Measurements from ENCODE around the gene UQCRC2.
"Not testable (repeated sequence)": the region's sequence is repeated elsewhere in the genome, so short reads cannot be mapped to it uniquely, and the experiment has no call there.

UQCRC2 gene

GRCh38 chr16:22001591-22001990 is 48.4 kb downstream of the UQCRC2 start:
- CTCF ChIA-PET, result interaction anchor here (0.7 to 13.7 kb wide), 18 partner anchors 10 to 305 kb away, joined by 3 to 181 read pairs (median 4); partner anchors contain the start of gene VWA3A
- Histone ChIP-seq H3K4me3 (ENCODE audit: control insufficient read depth in 1 of 7, extremely low read depth in 1 of 7, insufficient read depth in 4 of 7, low read depth in 2 of 7, low read length in 6 of 7) (no peak overlapping the region), H3K36me3 (ENCODE audit: control insufficient read depth in 4 of 4, insufficient read depth in 4 of 4, low read length in 3 of 4) (no peaks in the 10 kb centered on the region), H3K9me3 (ENCODE audit: control extremely low read depth in 1 of 5, control insufficient read depth in 4 of 5, insufficient read depth in 2 of 5, low read depth in 1 of 5, low read length in 4 of 5) (no peaks in the 10 kb centered on the region), H3K4me1 (ENCODE audit: control extremely low read depth in 1 of 4, control insufficient read depth in 4 of 4, insufficient read depth in 4 of 4, low read length in 3 of 4) (peaks cover 5 to 16% (median 8%) of the 10 kb centered on the region in 4 experiments), H3K27ac (ENCODE audit: insufficient read depth in 1 of 2, low read depth in 1 of 2, low read length in 2 of 2, poor library complexity in 1 of 2, severe bottlenecking in 2 of 2) (no peak overlapping the region), H3K27me3 (replicated peaks in 2 of 5; ENCODE audit: control insufficient read depth in 4 of 5, insufficient read depth in 5 of 5, low read length in 4 of 5) (peaks cover 0 to 2% (median 0%) of the 10 kb centered on the region in 5 experiments)
- DNase-seq, result no peak
- no CpG with 5 or more reads among the region's 1 CpG for WGBS (ENCODE audit: insufficient coverage)
- POLR2A ChIA-PET, result no interaction called here

GRCh38 chr16:22002047-22002446 is 48.9 kb downstream of the UQCRC2 start:
- H3K4me3 ChIP-seq (ENCODE audit: control insufficient read depth in 1 of 7, extremely low read depth in 1 of 7, insufficient read depth in 4 of 7, low read depth in 2 of 7, low read length in 6 of 7); H3K27me3 ChIP-seq (replicated peaks in 2 of 5; ENCODE audit: control insufficient read depth in 4 of 5, insufficient read depth in 5 of 5, low read length in 4 of 5); H3K9me3 ChIP-seq (ENCODE audit: control extremely low read depth in 1 of 5, control insufficient read depth in 4 of 5, insufficient read depth in 2 of 5, low read depth in 1 of 5, low read length in 4 of 5); H3K27ac ChIP-seq (ENCODE audit: insufficient read depth in 1 of 2, low read depth in 1 of 2, low read length in 2 of 2, poor library complexity in 1 of 2, severe bottlenecking in 2 of 2); DNase-seq; POLR2A ChIA-PET; H3K36me3 ChIP-seq (ENCODE audit: control insufficient read depth in 4 of 4, insufficient read depth in 4 of 4, low read length in 3 of 4): not testable (repeated sequence)
- no CpG with 5 or more reads among the region's 1 CpG for WGBS (ENCODE audit: insufficient coverage)
- H3K4me1 ChIP-seq (ENCODE audit: control extremely low read depth in 1 of 4, control insufficient read depth in 4 of 4, insufficient read depth in 4 of 4, low read length in 3 of 4), result peaks cover 9 to 21% (median 12%) of the 10 kb centered on the region in 4 experiments
- CTCF ChIA-PET, result interaction anchor here (0.7 to 13.7 kb wide), 18 partner anchors 10 to 304 kb away, joined by 3 to 181 read pairs (median 4); partner anchors contain the start of gene VWA3A

- no peaks in the 10 kb centered on the region for H3K9me3 ChIP-seq (ENCODE audit: control extremely low read depth in 1 of 5, control insufficient read depth in 4 of 5, insufficient read depth in 2 of 5, low read depth in 1 of 5, low read length in 4 of 5)
- 96% methylated on average over 3 of the region's 4 CpGs for WGBS (ENCODE audit: insufficient coverage)
- H3K4me1 ChIP-seq (ENCODE audit: control extremely low read depth in 1 of 4, control insufficient read depth in 4 of 4, insufficient read depth in 4 of 4, low read length in 3 of 4), result peaks cover 4 to 17% (median 10%) of the 10 kb centered on the region in 4 experiments
- no peak overlapping the region for H3K4me3 ChIP-seq (ENCODE audit: control insufficient read depth in 1 of 7, extremely low read depth in 1 of 7, insufficient read depth in 4 of 7, low read depth in 2 of 7, low read length in 6 of 7)
- ChIA-PET CTCF (interaction anchor here (1.0 to 13.7 kb wide), 5 partner anchors 69 to 186 kb away, joined by 4 to 181 read pairs (median 9); no protein-coding TSS in a partner anchor), POLR2A (no interaction called here)
- peaks cover 0 to 2% (median 0%) of the 10 kb centered on the region in 5 experiments for H3K27me3 ChIP-seq (replicated peaks in 2 of 5; ENCODE audit: control insufficient read depth in 4 of 5, insufficient read depth in 5 of 5, low read length in 4 of 5)
- no peak overlapping the region for H3K27ac ChIP-seq (ENCODE audit: insufficient read depth in 1 of 2, low read depth in 1 of 2, low read length in 2 of 2, poor library complexity in 1 of 2, severe bottlenecking in 2 of 2)
- H3K36me3 ChIP-seq (ENCODE audit: control insufficient read depth in 4 of 4, insufficient read depth in 4 of 4, low read length in 3 of 4), result no peaks in the 10 kb centered on the region
- no peak for DNase-seq
Measured at GRCh38 chr16:22003195-22003594, 50.0 kb downstream of the UQCRC2 start.

- WGBS (ENCODE audit: insufficient coverage), result 89% methylated on average over 3 of the region's 3 CpGs
- CTCF ChIA-PET, result interaction anchor here (0.8 to 13.7 kb wide), 9 partner anchors 13 to 184 kb away, joined by 3 to 181 read pairs (median 4); no protein-coding TSS in a partner anchor
- Histone ChIP-seq H3K4me3 (ENCODE audit: control insufficient read depth in 1 of 7, extremely low read depth in 1 of 7, insufficient read depth in 4 of 7, low read depth in 2 of 7, low read length in 6 of 7) (no peak overlapping the region), H3K4me1 (ENCODE audit: control extremely low read depth in 1 of 4, control insufficient read depth in 4 of 4, insufficient read depth in 4 of 4, low read length in 3 of 4) (peaks cover 4 to 26% (median 18%) of the 10 kb centered on the region in 4 experiments), H3K9me3 (ENCODE audit: control extremely low read depth in 1 of 5, control insufficient read depth in 4 of 5, insufficient read depth in 2 of 5, low read depth in 1 of 5, low read length in 4 of 5) (no peaks in the 10 kb centered on the region), H3K27ac (ENCODE audit: insufficient read depth in 1 of 2, low read depth in 1 of 2, low read length in 2 of 2, poor library complexity in 1 of 2, severe bottlenecking in 2 of 2) (no peak overlapping the region), H3K27me3 (replicated peaks in 2 of 5; ENCODE audit: control insufficient read depth in 4 of 5, insufficient read depth in 5 of 5, low read length in 4 of 5) (peaks cover 0 to 2% (median 0%) of the 10 kb centered on the region in 5 experiments), H3K36me3 (ENCODE audit: control insufficient read depth in 4 of 4, insufficient read depth in 4 of 4, low read length in 3 of 4) (no peaks in the 10 kb centered on the region)
- DNase-seq, result no peak
- POLR2A ChIA-PET, result no interaction called here
Measured at GRCh38 chr16:22004341-22004740, 51.2 kb downstream of the UQCRC2 start.

DNA sequence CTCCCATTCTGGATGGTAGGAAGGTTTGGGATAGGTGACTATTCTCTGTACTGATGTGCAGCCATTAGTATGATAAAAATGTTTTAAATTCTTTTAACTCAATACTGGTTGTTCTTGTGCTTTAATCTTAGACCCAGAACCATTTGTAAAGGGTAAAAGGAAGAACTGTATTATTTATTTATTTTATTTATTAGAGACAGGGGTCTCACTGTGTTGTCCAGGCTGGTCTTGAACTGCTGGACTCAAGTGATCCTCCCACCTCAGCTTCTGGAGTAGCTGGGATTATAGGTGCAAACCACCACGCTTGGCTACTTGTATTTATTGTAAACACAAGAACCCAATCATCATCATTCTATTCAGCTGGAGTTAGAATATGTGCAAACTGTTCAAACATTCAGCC is 52.6 kb downstream of the UQCRC2 start:
- Histone ChIP-seq H3K4me3 (ENCODE audit: control insufficient read depth in 1 of 7, extremely low read depth in 1 of 7, insufficient read depth in 4 of 7, low read depth in 2 of 7, low read length in 6 of 7) (no peak overlapping the region), H3K9me3 (ENCODE audit: control extremely low read depth in 1 of 5, control insufficient read depth in 4 of 5, insufficient read depth in 2 of 5, low read depth in 1 of 5, low read length in 4 of 5) (no peaks in the 10 kb centered on the region), H3K27ac (ENCODE audit: insufficient read depth in 1 of 2, low read depth in 1 of 2, low read length in 2 of 2, poor library complexity in 1 of 2, severe bottlenecking in 2 of 2) (no peak overlapping the region), H3K36me3 (ENCODE audit: control insufficient read depth in 4 of 4, insufficient read depth in 4 of 4, low read length in 3 of 4) (no peaks in the 10 kb centered on the region), H3K4me1 (ENCODE audit: control extremely low read depth in 1 of 4, control insufficient read depth in 4 of 4, insufficient read depth in 4 of 4, low read length in 3 of 4) (peaks cover 4 to 28% (median 18%) of the 10 kb centered on the region in 4 experiments), H3K27me3 (replicated peaks in 2 of 5; ENCODE audit: control insufficient read depth in 4 of 5, insufficient read depth in 5 of 5, low read length in 4 of 5) (peaks cover 0 to 2% (median 0%) of the 10 kb centered on the region in 5 experiments)
- WGBS (ENCODE audit: insufficient coverage), result no CpG with 5 or more reads among the region's 1 CpG
- ChIA-PET CTCF (interaction anchor here (0.9 to 13.7 kb wide), 4 partner anchors 8 to 183 kb away, joined by 3 to 181 read pairs (median 6); no protein-coding TSS in a partner anchor), POLR2A (no interaction called here)
- DNase-seq, result no peak

DNA sequence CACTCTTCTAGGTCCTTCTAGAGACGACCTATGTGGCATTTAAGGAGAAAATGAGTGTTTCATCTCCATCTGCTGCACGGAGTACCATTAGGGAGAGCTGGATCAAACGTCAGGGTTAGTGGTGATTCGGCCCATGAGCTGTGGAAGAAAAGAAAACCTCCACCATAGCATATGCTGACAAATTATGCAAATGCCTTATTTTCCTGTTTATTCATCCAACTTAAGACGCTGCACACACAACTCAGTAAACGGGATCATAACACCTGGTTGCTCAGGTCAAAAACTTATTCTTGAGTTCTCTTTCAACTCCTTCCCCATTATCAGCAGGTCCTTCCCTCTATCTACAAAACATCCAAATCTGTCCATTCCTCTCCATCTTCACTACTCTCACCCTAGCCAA is 53.5 kb downstream of the UQCRC2 start:
- ChIA-PET POLR2A (interaction anchor here (1.2 kb wide), 1 partner anchor 71 kb away, joined by 4 read pairs; no protein-coding TSS in a partner anchor), CTCF (interaction anchor here (0.9 to 13.7 kb wide), 5 partner anchors 9 to 182 kb away, joined by 3 to 181 read pairs (median 5); no protein-coding TSS in a partner anchor)
- Histone ChIP-seq H3K36me3 (ENCODE audit: control insufficient read depth in 4 of 4, insufficient read depth in 4 of 4, low read length in 3 of 4) (no peaks in the 10 kb centered on the region), H3K27ac (ENCODE audit: insufficient read depth in 1 of 2, low read depth in 1 of 2, low read length in 2 of 2, poor library complexity in 1 of 2, severe bottlenecking in 2 of 2) (no peak overlapping the region), H3K4me3 (ENCODE audit: control insufficient read depth in 1 of 7, extremely low read depth in 1 of 7, insufficient read depth in 4 of 7, low read depth in 2 of 7, low read length in 6 of 7) (peak overlapping the region in 2 of 7 experiments; percentile 85), H3K9me3 (ENCODE audit: control extremely low read depth in 1 of 5, control insufficient read depth in 4 of 5, insufficient read depth in 2 of 5, low read depth in 1 of 5, low read length in 4 of 5) (no peaks in the 10 kb centered on the region), H3K4me1 (ENCODE audit: control extremely low read depth in 1 of 4, control insufficient read depth in 4 of 4, insufficient read depth in 4 of 4, low read length in 3 of 4) (peaks cover 4 to 21% (median 17%) of the 10 kb centered on the region in 4 experiments), H3K27me3 (replicated peaks in 2 of 5; ENCODE audit: control insufficient read depth in 4 of 5, insufficient read depth in 5 of 5, low read length in 4 of 5) (peaks cover 0 to 2% (median 0%) of the 10 kb centered on the region in 5 experiments)
- no peak for DNase-seq
- 81% methylated on average over 6 of the region's 6 CpGs for WGBS (ENCODE audit: insufficient coverage)

- CTCF ChIA-PET, result interaction anchor here (1.1 to 13.7 kb wide), 6 partner anchors 9 to 181 kb away, joined by 3 to 181 read pairs (median 6); no protein-coding TSS in a partner anchor
- peak in 1 of 3 donors; percentile 39 for DNase-seq
- Histone ChIP-seq H3K27ac (ENCODE audit: insufficient read depth in 1 of 2, low read depth in 1 of 2, low read length in 2 of 2, poor library complexity in 1 of 2, severe bottlenecking in 2 of 2) (peak overlapping the region in 1 of 2 experiments; percentile 61), H3K36me3 (ENCODE audit: control insufficient read depth in 4 of 4, insufficient read depth in 4 of 4, low read length in 3 of 4) (no peaks in the 10 kb centered on the region), H3K9me3 (ENCODE audit: control extremely low read depth in 1 of 5, control insufficient read depth in 4 of 5, insufficient read depth in 2 of 5, low read depth in 1 of 5, low read length in 4 of 5) (no peaks in the 10 kb centered on the region), H3K4me1 (ENCODE audit: control extremely low read depth in 1 of 4, control insufficient read depth in 4 of 4, insufficient read depth in 4 of 4, low read length in 3 of 4) (peaks cover 4 to 21% (median 17%) of the 10 kb centered on the region in 4 experiments), H3K4me3 (ENCODE audit: control insufficient read depth in 1 of 7, extremely low read depth in 1 of 7, insufficient read depth in 4 of 7, low read depth in 2 of 7, low read length in 6 of 7) (peak overlapping the region; percentile 82 to 91 (median 85)), H3K27me3 (replicated peaks in 2 of 5; ENCODE audit: control insufficient read depth in 4 of 5, insufficient read depth in 5 of 5, low read length in 4 of 5) (peaks cover 0 to 2% (median 0%) of the 10 kb centered on the region in 5 experiments)
- POLR2A ChIA-PET, result interaction anchor here (0.8 to 1.3 kb wide), 3 partner anchors 15 to 182 kb away, joined by 3 to 5 read pairs (median 4); no protein-coding TSS in a partner anchor
- 17% methylated on average over 6 of the region's 8 CpGs for WGBS (ENCODE audit: insufficient coverage)
Measured at GRCh38 chr16:22007159-22007508, 54.0 kb downstream of the UQCRC2 start.
